ENCODE measurements around the gene SARM1.

Gene SARM1

DNA sequence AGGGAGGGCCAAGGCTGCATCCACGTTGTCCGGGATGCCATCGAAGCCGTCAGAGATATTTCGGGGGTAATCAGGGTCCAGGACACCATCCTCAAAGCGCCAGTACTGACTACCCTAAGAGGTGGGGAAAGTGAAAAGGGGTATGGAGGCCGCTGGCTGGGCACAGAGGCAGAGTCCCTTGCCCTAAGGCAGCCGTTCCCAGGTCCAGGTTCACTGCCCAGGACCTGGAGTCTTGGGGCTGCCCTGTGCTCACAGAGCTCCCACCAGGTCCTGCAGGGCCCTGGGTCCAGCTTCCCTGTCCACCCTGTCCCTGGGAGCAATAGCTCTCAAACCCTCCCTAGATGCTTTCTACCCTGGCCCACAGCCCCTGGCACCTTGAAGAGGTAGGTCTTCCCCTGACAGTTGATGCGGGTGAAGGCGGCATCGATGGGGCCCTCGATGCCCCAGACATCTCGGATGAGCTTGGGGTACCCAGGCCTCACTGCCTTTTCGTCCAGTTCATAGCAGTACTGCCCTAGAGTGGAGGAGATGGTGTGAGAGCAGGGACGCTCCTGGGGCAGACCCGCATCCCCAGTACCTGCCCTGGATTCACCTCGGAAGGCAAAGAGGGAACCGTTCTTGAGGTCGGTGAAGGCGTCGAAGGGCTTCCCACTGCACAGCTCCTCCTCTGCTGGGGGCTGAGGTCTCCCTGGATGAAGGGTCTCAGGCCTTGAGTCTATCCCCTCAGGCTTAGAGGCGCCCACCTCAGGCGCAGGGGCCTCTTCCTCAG lies 2.4 kb upstream of the SARM1 start:
- DNase-seq (ENCODE audit: low read depth), result no peak

DNA sequence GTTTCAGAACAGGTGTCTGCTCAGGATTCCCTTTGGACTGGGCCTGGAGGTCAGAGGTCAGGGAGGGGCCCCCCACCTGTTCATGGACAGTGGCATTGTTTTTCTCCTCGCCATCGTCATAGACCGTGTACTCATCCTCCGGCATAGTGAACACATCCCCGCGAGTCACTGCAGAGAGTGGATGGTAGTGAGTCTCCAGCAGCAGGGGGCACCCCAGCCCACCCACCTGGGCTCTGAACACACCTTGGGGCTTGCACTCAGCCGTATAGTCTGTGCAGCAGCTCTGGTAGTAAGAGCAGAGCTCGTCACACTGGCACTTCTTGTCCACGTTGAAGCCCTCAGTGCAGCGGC lies 1.8 kb upstream of the SARM1 start:
- no peak for DNase-seq (ENCODE audit: low read depth)

DNA sequence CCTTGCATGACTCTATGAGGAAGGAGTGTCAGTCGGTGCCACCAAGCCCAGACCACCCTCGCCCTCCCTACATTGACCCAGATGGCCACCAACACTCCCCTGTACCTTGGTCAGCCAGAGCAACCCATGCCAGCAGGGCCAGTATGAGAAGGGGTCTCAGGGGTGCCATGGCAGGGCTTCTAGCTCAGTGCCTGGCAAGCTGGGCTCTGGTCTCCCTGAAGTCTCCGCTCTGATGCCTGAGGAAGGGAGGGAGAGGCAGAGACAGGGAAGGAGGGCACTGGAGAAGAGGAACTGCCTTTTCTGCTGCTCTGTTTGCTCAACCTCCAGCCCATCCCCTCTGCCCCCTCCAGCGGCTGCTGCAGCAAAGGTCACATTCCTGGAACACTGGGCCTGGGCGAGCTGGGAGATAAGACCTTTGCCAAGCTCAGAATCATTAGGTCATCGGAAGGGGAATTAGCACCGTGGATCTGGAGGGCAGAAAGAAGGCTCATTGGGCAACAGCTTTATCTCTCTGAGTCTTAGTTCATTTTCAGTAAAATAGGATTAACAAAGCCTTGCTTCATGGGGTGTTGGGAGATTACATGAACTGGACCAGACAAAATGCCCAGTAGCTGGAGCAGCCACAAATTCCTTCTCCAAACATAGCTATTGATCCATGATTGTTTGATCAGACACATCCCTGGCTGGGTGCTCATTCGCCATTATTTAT lies 1.3 kb upstream of the SARM1 start, which contains the start of gene VTN:
Gene VTN (minus strand): TSS at position 273 of the 709 bp plus-strand sequence. CDS start 104 bp downstream, at position 169.
- no peak for DNase-seq (ENCODE audit: low read depth)

DNA sequence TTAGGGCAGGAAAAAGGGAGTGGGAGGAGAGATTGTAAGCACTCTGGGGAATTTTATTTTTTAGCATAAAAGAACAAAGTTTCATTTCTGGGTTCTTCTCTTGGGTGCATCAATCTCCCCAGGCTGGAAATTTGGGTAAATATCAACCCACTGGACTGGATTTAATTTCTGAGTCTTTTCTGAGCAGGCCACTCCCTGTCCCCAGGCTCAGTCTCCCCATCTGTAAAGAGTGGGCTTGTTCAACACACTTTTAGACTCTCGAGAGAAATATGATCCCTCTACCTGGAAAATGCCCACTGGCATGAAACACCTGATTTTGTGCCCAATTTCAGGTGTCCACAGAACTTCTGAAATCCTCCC lies 770 bp upstream of the SARM1 start:
- DNase-seq (ENCODE audit: low read depth), result no peak

GRCh38 chr17:28372203-28372944 lies 880 bp downstream of the SARM1 start:
- DNase-seq (ENCODE audit: low read depth), result no peak

- no peak for DNase-seq (ENCODE audit: low read depth)
Observed at GRCh38 chr17:28372945-28373274, 1.4 kb downstream of the SARM1 start.

GRCh38 chr17:28379814-28380801 lies 8.6 kb downstream of the SARM1 start:
- peak; percentile 73 for DNase-seq (ENCODE audit: low read depth)

- DNase-seq (ENCODE audit: low read depth), result no peak
Observed at GRCh38 chr17:28381141-28381825, 9.8 kb downstream of the SARM1 start.

DNA sequence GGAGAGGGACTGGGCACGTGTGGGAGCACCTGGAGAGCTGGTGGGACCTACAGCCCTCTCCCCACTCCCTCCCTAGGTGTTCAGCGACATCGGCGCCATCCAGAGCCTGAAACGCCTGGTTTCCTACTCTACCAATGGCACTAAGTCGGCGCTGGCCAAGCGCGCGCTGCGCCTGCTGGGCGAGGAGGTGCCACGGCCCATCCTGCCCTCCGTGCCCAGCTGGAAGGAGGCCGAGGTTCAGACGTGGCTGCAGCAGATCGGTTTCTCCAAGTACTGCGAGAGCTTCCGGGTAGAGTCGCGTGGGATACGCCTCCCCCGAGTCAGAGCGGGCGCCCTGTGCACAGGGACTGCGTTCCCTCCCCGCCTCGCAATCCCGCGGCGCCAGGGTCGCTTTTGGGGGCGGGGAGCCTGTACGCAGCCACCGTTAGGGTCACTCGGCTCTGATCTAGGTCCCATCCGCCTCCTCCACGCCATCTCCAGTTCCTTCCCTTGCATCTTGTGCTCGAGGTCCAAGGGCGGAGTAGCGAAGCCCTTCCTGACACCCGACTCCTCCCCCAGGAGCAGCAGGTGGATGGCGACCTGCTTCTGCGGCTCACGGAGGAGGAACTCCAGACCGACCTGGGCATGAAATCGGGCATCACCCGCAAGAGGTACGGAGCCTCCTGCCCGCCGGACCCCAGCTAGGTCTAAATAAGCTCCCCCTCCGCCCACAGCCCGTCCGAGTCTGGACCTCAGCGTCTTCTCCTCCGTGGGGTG lies 13.0 kb downstream of the SARM1 start:
- DNase-seq (ENCODE audit: low read depth), result no peak

DNA sequence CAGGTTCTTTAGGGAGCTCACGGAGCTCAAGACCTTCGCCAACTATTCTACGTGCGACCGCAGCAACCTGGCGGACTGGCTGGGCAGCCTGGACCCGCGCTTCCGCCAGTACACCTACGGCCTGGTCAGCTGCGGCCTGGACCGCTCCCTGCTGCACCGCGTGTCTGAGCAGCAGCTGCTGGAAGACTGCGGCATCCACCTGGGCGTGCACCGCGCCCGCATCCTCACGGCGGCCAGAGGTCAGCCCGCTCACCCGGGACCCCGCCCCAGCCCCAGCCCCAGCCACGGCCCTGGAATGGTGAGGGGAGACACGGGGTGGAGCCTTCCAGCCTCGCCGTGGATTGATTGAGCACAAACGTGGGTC lies 13.5 kb downstream of the SARM1 start:
- no peak for DNase-seq (ENCODE audit: low read depth)

GRCh38 chr17:28385406-28385805 lies 13.9 kb downstream of the SARM1 start:
- no peak for DNase-seq (ENCODE audit: low read depth)

DNA sequence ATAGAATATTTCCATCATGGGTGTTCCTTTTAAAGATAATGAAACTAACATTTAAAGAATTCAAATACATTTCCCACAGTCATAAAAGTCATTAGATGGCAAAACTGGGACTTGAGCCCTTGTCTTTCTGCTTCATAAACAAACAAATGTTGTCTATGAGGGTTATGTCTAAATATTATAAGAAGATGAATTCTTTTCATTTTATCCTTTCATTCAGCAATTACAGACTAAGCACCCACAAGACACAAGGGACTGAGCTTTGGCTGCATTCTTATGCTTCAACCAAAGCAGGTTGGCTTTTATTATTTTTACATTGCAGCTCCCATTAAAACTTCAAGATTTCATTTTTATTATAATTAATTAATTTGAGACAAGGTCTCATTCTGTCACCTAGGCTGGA lies 14.9 kb downstream of the SARM1 start:
- no peak for DNase-seq (ENCODE audit: low read depth)

GRCh38 chr17:28388106-28388505 lies 16.6 kb downstream of the SARM1 start:
- no peak for DNase-seq (ENCODE audit: low read depth)

GRCh38 chr17:28390141-28390540 lies 18.6 kb downstream of the SARM1 start:
- no peak for DNase-seq (ENCODE audit: low read depth)

DNA sequence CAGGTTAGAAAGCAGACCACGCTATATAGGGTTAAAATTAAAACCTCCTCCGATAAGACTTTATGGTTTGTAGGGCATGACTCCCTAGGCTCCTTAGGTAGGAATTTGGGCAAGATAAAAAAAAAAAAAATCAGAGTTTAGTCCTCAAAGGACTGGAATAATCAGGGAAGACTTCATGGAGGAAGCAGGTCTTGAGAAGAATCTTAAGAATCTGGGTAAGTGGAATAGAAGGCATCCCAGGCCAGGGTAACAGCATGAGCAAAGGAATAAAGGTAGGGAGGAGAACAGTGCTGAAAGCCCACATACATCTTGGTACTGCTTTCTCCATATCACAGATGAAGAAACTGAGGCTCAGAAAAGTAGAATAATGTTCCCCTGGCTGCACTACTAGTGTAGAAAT lies 19.1 kb downstream of the SARM1 start:
- no peak for DNase-seq (ENCODE audit: low read depth)

GRCh38 chr17:28390984-28391383 lies 19.5 kb downstream of the SARM1 start:
- DNase-seq (ENCODE audit: low read depth), result no peak

- DNase-seq (ENCODE audit: low read depth), result no peak
Observed at GRCh38 chr17:28391401-28391800, 19.9 kb downstream of the SARM1 start.

- no peak for DNase-seq (ENCODE audit: low read depth)
Observed at GRCh38 chr17:28392491-28392890, 21.0 kb downstream of the SARM1 start.

- DNase-seq (ENCODE audit: low read depth), result peak; percentile 68
Observed at GRCh38 chr17:28394337-28395116, 23.0 kb downstream of the SARM1 start.

DNA sequence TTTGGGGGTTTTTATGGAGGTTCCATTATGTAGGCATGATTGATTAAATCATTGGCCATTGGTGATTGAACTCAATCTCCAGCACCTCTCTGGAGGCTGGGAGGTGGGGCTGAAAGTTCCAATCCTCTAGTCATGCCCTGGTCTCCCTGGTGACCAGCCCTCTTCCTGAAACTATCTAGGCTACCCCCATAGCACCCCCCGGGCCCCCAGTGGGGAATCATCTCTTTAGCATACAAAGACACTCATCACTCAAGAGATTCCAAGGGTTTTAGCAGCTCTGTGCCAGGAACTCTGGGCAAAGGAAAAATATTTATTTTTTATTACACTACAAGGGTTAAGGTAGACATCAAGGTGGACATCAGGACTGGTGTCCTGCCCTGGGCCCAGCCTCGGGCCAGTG lies 23.9 kb downstream of the SARM1 start:
- no peak for DNase-seq (ENCODE audit: low read depth)
